GM18508 (cell line): ENCODE measurements around the gene ECT2.
"Not testable (repeated sequence)": the region's sequence is repeated elsewhere in the genome, so short reads cannot be mapped to it uniquely, and the experiment has no call there.

Experiments
- ATAC-seq: cut with Tn5 transposase; IDR thresholded peaks from one replicate; pipeline ENCODE4 v1.9.1; 2021; ENCODE audit warnings: moderate number of reproducible peaks; ENCODE audit not compliant: insufficient read depth, unreplicated experiment

The ECT2 gene

GRCh38 chr3:172855037-172855436 lies 104.5 kb downstream of the ECT2 start:
- no peak for ATAC-seq

GRCh38 chr3:172856795-172857742 lies 106.5 kb downstream of the ECT2 start:
- ATAC-seq: no peak

GRCh38 chr3:172859041-172859440 lies 108.5 kb downstream of the ECT2 start:
- ATAC-seq: no peak

GRCh38 chr3:172866726-172867350 lies 116.3 kb downstream of the ECT2 start:
- ATAC-seq: not testable (repeated sequence)

GRCh38 chr3:172868582-172869200 lies 118.2 kb downstream of the ECT2 start:
- ATAC-seq: no peak

- no peak for ATAC-seq
Observed at GRCh38 chr3:172869368-172869771, 118.8 kb downstream of the ECT2 start.

GRCh38 chr3:172869784-172870518 lies 119.4 kb downstream of the ECT2 start:
- no peak for ATAC-seq
